ENCODE results near the gene TMEM259.

TMEM259 gene

DNA sequence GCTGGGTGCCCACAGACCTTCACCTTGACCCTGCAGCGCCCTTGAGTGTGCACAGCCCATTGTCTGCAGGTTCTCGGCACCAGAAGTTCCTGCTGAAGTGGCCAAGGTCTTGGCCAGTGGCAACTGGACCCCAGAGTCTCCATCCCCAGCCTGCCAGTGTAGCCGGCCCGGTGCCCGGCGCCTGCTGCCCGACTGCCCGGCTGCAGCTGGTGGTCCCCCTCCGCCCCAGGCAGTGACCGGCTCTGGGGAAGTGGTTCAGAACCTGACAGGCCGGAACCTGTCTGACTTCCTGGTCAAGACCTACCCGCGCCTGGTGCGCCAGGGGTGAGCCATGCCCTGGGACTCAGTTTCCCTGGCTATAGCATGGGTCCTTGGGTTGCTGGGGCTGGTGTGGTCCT lies 34.1 kb upstream of the TMEM259 start:
- no peak for DNase-seq (ENCODE audit: low spot score)

DNA sequence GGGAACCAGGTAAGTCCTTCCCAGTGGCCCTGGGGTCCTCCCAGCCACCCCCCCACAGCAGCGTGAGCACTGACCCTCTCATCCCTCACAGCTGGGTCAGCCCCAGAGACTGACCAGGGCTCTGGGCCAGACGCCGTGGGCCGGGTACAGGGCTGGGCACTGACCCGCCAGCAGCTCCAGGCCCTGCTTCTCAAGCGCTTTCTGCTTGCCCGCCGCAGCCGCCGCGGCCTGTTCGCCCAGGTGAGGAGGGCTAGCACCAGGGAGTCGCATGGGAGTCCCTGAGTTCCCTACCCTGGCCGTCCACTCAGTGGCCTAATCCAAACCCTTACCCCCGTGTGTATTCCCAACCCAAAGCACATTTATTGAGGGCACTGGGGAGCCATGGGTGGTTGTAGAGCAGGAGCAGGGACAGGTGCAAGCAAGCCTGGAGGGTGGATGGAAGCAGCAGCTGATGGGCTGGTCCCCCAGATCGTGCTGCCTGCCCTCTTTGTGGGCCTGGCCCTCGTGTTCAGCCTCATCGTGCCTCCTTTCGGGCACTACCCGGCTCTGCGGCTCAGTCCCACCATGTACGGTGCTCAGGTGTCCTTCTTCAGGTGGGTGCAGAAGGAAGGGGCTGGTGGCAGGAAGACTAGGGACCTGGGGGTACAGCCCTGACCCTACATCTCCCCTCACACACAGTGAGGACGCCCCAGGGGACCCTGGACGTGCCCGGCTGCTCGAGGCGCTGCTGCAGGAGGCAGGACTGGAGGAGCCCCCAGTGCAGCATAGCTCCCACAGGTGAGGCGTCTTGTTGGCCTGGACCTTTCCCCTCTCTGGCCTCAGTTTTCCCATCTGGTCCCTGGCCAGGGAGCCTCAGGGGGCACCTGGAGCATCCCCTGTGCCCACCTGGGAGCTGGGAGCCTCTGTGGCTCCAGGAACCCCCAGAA lies 33.4 kb upstream of the TMEM259 start:
- DNase-seq (ENCODE audit: low spot score): no peak

- no peak for DNase-seq (ENCODE audit: low spot score)
Measured at GRCh38 chr19:1053176-1054101, 32.5 kb upstream of the TMEM259 start.

DNA sequence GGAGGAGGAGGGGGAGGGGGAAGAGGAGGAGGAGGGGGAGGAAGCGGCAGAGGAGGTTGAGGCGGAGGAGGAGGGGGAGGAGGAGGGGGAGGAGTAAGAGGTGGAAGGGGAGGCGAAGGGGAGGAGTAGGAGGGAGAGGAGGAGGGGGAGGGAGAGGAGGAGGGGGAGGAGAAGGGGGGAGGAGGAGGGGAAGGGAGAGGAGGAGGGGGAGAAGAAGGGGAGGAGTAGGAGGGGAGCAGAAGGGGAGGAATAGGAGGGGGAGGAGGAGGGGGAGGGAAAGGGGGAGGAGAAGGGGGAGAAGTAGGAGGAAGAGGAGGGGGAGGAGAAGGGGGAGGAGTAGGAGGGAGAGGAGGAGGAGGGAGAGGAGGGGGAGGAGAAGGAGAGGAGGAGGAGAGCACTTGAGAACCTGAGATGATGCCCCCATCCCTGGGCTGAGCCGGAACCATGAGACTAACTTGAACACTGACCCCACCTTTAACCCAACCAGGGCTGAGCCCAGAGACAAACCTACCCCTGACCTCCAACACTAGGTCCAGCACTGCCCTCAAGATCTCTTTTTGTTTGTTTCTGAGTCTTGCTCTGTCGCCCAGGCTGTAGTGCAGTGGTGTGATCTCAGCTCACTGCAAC lies 31.5 kb upstream of the TMEM259 start:
- DNase-seq (ENCODE audit: low spot score): no peak

- DNase-seq (ENCODE audit: low spot score): no peak
Measured at GRCh38 chr19:1051791-1052190, 30.9 kb upstream of the TMEM259 start.

DNA sequence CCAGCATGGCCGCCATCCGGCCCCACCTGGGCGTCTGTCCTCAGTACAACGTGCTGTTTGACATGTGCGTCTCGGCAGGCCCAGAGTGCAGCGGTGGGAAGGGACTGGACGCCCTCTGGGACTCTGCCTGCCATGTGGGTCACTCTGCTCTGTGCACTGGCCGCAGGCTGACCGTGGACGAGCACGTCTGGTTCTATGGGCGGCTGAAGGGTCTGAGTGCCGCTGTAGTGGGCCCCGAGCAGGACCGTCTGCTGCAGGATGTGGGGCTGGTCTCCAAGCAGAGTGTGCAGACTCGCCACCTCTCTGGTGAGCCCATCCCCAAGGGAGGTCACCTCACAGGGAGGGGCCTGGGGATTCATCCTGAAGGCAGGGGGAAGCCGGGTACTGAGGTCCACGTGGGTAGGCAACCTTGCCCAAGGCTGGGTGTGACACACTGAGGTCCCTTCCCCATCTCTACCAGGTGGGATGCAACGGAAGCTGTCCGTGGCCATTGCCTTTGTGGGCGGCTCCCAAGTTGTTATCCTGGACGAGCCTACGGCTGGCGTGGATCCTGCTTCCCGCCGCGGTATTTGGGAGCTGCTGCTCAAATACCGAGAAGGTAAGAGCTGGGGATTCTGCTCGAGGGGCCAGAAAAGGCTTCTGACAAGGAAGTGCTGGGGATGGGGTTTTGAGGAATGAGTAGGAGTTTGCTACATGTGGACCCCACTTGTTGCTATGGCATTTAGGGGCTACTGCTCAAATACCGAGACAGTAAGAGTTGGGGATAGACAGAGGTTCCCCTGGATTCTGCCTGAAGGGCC lies 30.3 kb upstream of the TMEM259 start:
- DNase-seq (ENCODE audit: low spot score): no peak

GRCh38 chr19:1049800-1050199 lies 28.9 kb upstream of the TMEM259 start:
- no peak for DNase-seq (ENCODE audit: low spot score)

DNA sequence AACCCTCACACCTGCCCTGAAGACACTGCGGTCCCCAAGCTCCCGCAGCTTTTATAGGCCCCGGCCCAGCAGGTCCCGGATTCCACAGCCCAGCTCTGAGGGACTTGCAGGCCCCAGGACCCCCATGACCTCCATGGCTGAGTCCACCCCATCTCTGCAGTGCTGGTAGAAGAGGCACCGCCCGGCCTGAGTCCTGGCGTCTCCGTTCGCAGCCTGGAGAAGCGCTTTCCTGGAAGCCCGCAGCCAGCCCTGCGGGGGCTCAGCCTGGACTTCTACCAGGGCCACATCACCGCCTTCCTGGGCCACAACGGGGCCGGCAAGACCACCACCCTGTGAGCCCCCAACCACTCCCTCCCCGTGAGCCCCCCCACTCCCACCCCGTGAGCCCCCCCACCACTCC lies 28.2 kb upstream of the TMEM259 start:
- no peak for DNase-seq (ENCODE audit: low spot score)

DNA sequence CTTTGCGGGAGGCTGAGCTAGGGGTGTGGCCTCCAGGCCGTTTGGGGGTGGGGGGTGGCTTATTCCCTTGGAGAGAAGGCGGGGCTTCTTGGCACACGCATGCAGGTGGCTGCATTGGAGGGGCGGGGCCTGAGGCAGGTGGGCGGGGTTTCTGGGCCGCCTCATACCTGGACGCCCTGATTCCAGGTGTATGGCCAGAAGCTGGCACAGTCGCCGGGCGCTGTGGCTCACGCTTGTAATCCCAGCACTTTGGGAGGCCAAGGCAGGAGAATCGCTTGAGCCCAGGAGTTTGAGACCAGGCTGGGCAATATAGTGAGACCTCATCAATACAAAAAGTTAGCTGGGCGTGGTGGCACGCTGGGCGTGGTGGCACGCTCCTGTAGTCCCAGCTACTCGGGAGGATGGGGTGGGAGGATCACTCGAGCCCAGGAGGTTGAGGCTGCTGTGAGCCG lies 26.8 kb upstream of the TMEM259 start:
- no peak for DNase-seq (ENCODE audit: low spot score)

DNA sequence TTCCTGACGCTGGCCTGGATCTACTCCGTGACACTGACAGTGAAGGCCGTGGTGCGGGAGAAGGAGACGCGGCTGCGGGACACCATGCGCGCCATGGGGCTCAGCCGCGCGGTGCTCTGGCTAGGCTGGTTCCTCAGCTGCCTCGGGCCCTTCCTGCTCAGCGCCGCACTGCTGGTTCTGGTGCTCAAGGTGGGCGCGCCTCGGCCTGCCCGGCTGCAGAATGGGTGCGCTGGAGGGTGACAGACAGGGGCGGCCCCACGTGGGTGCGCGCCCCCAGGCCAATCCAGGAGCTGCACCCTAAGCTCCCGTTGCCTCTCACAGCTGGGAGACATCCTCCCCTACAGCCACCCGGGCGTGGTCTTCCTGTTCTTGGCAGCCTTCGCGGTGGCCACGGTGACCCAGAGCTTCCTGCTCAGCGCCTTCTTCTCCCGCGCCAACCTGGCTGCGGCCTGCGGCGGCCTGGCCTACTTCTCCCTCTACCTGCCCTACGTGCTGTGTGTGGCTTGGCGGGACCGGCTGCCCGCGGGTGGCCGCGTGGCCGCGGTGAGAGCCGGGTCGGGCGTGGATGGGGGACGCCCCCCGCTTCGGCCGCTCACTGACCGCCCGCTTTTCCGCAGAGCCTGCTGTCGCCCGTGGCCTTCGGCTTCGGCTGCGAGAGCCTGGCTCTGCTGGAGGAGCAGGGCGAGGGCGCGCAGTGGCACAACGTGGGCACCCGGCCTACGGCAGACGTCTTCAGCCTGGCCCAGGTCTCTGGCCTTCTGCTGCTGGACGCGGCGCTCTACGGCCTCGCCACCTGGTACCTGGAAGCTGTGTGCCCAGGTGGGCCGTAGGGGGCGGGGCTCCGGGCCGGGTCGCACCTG lies 26.1 kb upstream of the TMEM259 start:
- no peak for DNase-seq (ENCODE audit: low spot score)

GRCh38 chr19:1046117-1046626 lies 25.2 kb upstream of the TMEM259 start:
- no peak for DNase-seq (ENCODE audit: low spot score)

- peak; percentile 83 for DNase-seq (ENCODE audit: low spot score)
Measured at GRCh38 chr19:1045247-1045603, 24.3 kb upstream of the TMEM259 start.

- DNase-seq (ENCODE audit: low spot score): no peak
Measured at GRCh38 chr19:1042689-1043511, 22.0 kb upstream of the TMEM259 start.

DNA sequence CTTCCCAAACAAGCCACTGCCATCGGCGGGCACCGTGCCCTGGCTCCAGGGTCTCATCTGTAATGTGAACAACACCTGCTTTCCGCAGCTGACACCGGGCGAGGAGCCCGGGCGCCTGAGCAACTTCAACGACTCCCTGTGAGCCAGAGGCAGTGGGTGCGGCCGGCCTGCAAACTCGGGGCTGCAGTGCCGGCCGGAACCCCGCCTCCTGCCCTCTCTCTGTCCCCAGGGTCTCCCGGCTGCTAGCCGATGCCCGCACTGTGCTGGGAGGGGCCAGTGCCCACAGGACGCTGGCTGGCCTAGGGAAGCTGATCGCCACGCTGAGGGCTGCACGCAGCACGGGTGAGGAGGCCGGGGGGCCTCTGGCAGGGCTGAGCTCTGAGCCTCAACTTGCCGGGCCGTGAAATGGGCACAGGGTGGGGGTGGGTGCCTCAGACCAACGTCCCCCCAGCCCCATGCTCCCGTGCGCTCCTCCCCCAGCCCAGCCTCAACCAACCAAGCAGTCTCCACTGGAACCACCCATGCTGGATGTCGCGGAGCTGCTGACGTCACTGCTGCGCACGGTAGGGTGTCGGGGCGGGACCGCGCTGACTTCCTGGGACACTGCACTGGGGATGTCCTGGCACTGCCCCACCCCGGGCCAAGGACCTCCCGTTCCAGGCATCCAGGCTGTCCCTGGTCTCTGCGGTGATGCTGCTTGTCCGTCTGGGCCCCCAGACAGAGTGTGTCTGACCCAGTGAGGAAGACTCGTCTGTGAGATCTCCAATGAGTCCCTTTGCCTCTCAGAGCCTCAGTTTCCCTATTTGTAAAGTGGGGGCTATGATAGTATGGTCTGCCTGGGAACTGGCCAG lies 21.1 kb upstream of the TMEM259 start:
- DNase-seq (ENCODE audit: low spot score): no peak

DNA sequence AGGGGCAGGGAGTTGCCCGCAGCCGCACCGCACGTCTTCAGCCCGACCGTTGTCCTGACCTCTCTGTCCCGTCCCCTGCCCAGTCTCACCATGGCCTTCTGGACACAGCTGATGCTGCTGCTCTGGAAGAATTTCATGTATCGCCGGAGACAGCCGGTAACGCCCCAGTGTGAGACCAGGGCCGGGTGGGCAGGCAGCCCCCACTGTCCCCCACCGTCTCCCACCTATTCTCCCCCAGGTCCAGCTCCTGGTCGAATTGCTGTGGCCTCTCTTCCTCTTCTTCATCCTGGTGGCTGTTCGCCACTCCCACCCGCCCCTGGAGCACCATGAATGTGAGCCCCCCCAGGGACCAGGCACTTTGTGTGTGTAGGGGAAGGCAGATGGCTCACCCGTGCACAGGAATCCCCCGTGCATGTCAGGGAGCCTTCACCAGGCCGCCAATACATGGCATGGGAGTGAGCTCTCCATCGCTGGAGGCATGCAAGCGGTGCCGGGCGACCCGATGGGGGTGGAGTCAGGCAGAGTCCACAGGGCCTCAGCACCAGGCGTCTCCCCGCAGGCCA lies 20.4 kb upstream of the TMEM259 start:
- DNase-seq (ENCODE audit: low spot score): no peak

DNA sequence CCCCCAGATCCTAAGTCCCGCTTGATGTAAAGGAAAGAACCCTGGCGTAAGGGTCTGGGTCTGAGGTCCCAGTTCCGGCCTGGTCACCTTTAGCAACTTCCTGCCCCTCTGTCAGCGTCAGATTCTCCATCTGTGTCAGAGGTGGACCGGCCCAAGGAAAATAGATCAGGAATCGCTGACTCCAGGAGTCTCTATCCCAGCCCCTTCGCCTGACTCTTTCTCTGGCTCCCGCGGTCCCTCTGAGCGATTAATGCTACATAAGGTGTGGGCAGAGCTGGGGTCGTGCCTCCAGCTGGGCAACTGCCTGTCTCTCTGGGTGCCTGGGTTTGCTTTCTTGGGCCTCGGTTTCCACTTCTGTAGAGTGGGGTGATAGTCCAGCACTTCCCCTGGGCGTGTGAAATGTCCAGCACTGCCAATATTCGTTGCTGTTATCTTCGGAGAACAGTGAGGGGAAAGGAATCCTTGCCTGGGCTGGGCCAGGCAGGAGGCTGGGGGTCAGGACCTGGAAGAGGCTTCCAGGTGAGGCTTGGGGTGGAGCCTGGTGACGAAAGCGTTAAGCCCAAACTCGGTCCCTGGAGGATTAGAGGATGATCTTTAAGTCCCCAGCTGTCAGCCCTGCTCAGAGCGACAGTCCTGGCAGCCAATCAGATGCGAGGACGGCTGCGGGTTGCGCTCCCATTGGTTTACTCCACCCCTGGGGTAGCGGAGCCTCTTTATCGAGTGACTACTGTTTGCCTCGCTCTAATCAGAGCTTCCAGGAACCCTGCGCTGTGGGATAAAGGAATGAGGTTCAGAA lies 19.8 kb upstream of the TMEM259 start:
- peak; percentile 97 for DNase-seq (ENCODE audit: low spot score)

Data from hematopoietic multipotent progenitor cell treated with erythropoietin and hydrocortisone succinate and interleukin-3 and kit ligand, for 15 days (in vitro differentiated cells).